Subcutaneous abdominal adipose tissue (tissue), 5 donors: ENCODE measurements around the gene SLC39A13.

Experiments
- H3K27ac ChIP-seq: one replicate; pipeline ENCODE4 v1.7.0; 2013; ENCODE audit warnings: low read depth, mild to moderate bottlenecking, inconsistent platforms, low read length, moderate library complexity
- H3K27me3 ChIP-seq, 5 donors: one replicate each; pipeline ENCODE4 v1.7.0; 2013; ENCODE audit warnings: low read length in 5 of 5, inconsistent platforms in 1 of 5; ENCODE audit not compliant: control insufficient read depth in 5 of 5, insufficient read depth in 4 of 5
- H3K36me3 ChIP-seq, 5 donors: one replicate each; pipeline ENCODE4 v1.7.0; 2013; ENCODE audit warnings: low read length in 5 of 5; ENCODE audit not compliant: control insufficient read depth in 5 of 5, insufficient read depth in 5 of 5
- H3K4me1 ChIP-seq, 5 donors: one replicate each; pipeline ENCODE4 v1.7.0; 2013; ENCODE audit warnings: low read length in 5 of 5, mild to moderate bottlenecking in 3 of 5, moderate library complexity in 1 of 5; ENCODE audit not compliant: control insufficient read depth in 5 of 5, insufficient read depth in 5 of 5
- H3K4me3 ChIP-seq, 5 donors: one replicate each; pipeline ENCODE4 v1.7.0; 2013; ENCODE audit warnings: low read length in 5 of 5, low read depth in 1 of 5
- H3K9ac ChIP-seq, 5 donors: one replicate each; pipeline ENCODE4 v1.7.0; 2013; ENCODE audit warnings: low read length in 5 of 5, mild to moderate bottlenecking in 4 of 5, moderate library complexity in 3 of 5
- H3K9me3 ChIP-seq, 5 donors: one replicate each; pipeline ENCODE4 v1.7.0; 2013; ENCODE audit warnings: low read length in 5 of 5; ENCODE audit not compliant: control insufficient read depth in 5 of 5
- donor health status: healthy.
- donor health status: healthy.
- donor health status: healthy.
- donor health status: healthy.
- donor health status: healthy.

SLC39A13 gene

DNA sequence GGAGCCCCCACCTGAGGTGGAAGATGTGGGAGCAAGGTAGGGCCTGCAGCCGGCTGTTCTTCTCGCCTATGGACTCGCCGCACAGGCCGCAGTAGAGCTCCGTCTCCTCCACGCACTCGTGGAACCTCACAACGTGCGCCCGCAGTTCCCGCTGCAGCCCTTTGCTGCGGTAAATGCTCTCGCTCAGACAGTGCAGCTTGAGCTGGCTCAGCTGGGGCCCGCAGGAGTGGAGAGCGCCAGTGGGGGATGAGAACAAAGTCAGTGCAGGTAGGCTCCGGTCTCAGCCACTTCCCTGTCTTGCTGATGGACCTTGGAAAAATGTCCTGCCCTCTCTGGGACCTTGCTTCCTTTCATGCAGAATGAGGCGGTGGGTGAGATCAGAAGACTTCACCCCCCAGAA lies 30.3 kb downstream of the SLC39A13 start:
- Histone ChIP-seq H3K27me3 (no peaks in the 10 kb centered on the region), H3K36me3 (no peaks in the 10 kb centered on the region), H3K27ac (no peak overlapping the region), H3K4me1 (peaks cover 0 to 35% (median 17%) of the 10 kb centered on the region in 5 donors), H3K9me3 (no peaks in the 10 kb centered on the region), H3K9ac (no peak overlapping the region), H3K4me3 (no peak overlapping the region)

DNA sequence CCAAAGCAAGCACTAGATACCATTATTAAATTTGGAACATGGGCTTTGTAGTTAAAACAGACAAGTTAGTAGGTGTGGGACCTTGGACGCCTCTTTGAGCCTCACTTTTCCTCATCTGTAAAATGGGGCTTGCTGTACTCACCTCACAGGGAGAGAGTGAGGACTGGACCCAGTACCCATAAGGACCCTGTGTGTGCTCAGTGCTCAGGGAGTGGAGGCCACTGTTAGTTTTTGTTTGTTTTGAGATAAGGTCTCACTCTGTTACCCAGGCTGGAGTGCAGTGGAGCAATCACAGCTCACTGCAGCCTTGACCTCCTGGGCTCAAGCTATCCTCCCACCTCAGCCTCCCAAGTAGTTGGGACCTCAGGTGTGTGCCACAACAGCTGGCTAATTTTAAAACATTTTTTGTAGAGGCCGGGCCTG lies 31.7 kb downstream of the SLC39A13 start:
- no peaks in the 10 kb centered on the region for H3K9me3 ChIP-seq
- H3K4me3 ChIP-seq: no peak overlapping the region
- H3K27me3 ChIP-seq: no peaks in the 10 kb centered on the region
- H3K4me1 ChIP-seq: peaks cover 0 to 27% (median 12%) of the 10 kb centered on the region in 5 donors
- H3K9ac ChIP-seq: no peak overlapping the region
- H3K36me3 ChIP-seq: no peaks in the 10 kb centered on the region
- H3K27ac ChIP-seq: no peak overlapping the region

DNA sequence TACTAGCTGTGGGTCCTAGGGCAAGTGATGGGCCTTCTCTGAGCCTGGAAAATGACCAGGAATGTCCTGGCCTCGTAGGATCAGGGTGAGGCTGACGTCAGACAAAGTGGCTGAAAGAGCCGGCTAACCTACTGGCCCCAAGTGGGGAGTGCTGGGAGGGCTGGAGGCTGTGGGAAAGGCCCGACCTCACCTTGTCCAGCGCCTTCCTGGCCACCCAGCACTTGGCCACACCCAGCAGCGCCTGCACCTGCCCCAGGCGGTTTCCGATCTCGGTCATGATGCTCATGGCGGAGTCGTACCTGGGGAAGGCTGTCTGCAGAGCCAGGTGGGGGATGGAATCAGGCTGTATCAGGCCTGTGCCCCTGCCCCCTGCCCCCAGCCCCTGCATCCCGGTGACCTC lies 33.0 kb downstream of the SLC39A13 start:
- H3K27me3 ChIP-seq: no peaks in the 10 kb centered on the region
- peaks cover 0 to 27% (median 12%) of the 10 kb centered on the region in 5 donors for H3K4me1 ChIP-seq
- H3K27ac ChIP-seq: no peak overlapping the region
- H3K9ac ChIP-seq: no peak overlapping the region
- no peak overlapping the region for H3K4me3 ChIP-seq
- H3K9me3 ChIP-seq: no peaks in the 10 kb centered on the region
- H3K36me3 ChIP-seq: no peaks in the 10 kb centered on the region

DNA sequence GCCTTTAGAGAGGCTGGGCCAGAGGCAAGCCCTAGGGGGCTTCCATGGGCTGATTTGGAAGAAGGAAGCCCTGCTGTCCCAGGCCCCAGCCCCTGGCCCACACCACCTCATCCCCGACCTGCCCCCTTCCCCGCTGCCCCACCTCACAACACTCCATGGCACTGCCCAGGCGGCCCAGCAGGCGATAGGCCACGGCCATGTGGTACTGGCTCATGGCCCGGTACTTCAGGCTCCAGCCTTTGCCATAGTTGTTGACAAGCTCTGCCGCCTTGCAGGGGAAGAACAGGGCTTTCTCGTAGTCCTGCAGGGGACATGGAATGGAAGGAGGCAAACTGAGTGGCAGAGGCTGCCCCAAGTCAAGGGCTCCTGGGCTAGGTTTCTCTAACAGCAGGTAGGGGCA lies 34.1 kb downstream of the SLC39A13 start:
- Histone ChIP-seq H3K9ac (peak overlapping the region in 1 of 5 donors; percentile 20), H3K9me3 (no peaks in the 10 kb centered on the region), H3K4me3 (no peak overlapping the region), H3K27me3 (no peaks in the 10 kb centered on the region), H3K4me1 (peaks cover 0 to 24% (median 10%) of the 10 kb centered on the region in 5 donors), H3K27ac (no peak overlapping the region), H3K36me3 (peaks cover 0 to 3% (median 1%) of the 10 kb centered on the region in 5 donors)

DNA sequence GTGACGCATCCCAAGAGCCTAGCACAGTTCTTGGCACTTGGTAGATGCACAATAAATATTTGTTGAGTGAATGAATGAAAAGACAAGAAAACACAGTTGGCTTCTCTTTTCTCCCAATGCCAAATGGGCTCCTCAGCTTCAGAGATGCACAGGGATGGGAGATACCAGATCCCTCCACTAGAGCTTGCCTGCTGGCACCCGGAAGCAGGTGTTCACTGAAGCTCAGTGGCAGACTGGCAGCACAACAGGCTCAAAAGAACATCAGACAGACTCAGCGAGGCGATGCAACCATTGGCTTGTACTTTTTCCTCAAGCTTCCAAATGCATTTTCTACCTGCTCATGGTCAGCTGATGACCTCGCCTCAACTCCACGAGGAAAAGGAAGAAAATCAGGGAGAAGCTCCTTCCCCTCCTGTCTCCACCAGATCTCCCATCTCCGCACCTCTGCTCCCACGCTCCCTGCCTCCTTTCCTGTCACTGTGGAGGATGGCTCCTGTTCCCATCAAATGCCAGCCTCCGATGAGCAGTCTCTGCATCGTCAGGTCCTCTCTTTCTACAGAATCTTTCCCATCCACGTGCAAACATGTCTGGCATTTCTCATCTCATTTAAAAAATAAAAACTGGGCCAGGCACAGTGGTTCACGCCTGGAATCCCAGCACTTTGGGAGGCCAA lies 34.8 kb downstream of the SLC39A13 start:
- Histone ChIP-seq H3K9me3 (no peaks in the 10 kb centered on the region), H3K4me1 (peaks cover 0 to 17% (median 4%) of the 10 kb centered on the region in 5 donors), H3K27me3 (no peaks in the 10 kb centered on the region), H3K36me3 (peaks cover 0 to 7% (median 2%) of the 10 kb centered on the region in 5 donors), H3K4me3 (no peak overlapping the region), H3K27ac (no peak overlapping the region), H3K9ac (peak overlapping the region in 1 of 5 donors; percentile 20)

DNA sequence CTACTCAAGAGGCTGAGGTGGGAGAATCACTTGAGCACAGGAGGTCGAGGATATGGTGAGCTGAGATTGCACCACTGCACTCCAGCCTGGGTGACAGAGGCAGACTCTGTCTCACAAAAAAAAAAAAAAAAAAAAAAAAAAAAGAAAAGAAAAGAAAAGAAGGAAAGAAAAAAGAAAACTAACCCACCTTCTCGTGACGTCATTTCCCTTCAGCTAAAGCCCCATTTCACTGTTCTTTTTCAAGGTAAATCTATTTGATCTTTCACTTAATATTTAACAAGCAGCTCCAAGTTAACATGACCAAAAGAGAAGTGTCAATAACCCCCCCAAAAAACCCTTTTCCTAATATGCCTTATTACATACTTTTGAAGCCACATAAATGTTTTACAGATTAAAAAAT lies 35.4 kb downstream of the SLC39A13 start:
- Histone ChIP-seq H3K27ac (no peak overlapping the region), H3K4me3 (no peak overlapping the region), H3K9ac (no peak overlapping the region), H3K4me1 (peaks cover 0 to 16% (median 4%) of the 10 kb centered on the region in 5 donors), H3K9me3 (no peaks in the 10 kb centered on the region), H3K36me3 (peaks cover 0 to 7% (median 2%) of the 10 kb centered on the region in 5 donors), H3K27me3 (no peaks in the 10 kb centered on the region)

DNA sequence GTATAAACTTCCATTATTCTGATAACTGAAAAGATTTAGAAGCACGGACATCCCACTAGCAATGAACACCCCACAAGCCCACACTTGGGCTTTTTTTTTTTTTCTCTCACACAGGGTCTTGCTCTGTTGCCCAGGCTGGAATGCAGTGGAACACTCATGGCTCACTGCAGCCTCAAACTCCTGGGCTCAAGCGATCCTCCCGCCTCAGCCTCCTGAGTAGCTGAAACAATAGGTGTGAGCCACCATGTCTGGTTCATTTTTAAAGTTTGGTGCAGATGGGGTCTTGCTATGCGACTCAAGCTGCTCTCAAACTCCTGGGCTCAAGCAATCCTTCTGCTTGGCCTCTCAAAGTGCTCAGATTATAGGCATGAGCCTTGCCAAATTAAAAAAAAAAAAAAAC lies 37.5 kb downstream of the SLC39A13 start:
- Histone ChIP-seq H3K9me3 (no peaks in the 10 kb centered on the region), H3K4me3 (no peak overlapping the region), H3K4me1 (peaks cover 0 to 16% (median 4%) of the 10 kb centered on the region in 5 donors), H3K27ac (no peak overlapping the region), H3K9ac (no peak overlapping the region), H3K27me3 (no peaks in the 10 kb centered on the region), H3K36me3 (peaks cover 0 to 7% (median 2%) of the 10 kb centered on the region in 5 donors)

DNA sequence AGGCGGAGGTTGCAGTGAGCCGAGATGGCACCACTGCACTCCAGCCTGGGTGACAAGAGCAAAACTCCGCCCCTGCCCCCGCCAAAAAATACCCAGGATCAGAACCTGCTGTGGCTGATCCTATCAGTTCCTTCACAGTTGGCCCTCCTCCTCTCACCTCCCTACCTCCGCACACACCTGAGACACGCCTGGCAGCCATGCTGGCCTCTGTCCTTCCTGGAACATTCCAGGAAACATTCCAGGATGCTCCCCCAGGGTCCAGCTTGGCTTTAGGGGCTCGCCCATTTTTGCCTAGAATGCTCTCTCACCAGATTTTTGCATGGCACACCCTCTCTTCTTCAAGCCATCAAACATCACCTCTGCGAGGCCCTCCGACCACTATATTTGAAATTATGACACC lies 38.4 kb downstream of the SLC39A13 start:
- no peak overlapping the region for H3K9ac ChIP-seq
- H3K27ac ChIP-seq: no peak overlapping the region
- no peak overlapping the region for H3K4me3 ChIP-seq
- H3K27me3 ChIP-seq: no peaks in the 10 kb centered on the region
- no peaks in the 10 kb centered on the region for H3K9me3 ChIP-seq
- H3K4me1 ChIP-seq: peaks cover 0 to 16% (median 4%) of the 10 kb centered on the region in 5 donors
- H3K36me3 ChIP-seq: peaks cover 0 to 7% (median 2%) of the 10 kb centered on the region in 5 donors

DNA sequence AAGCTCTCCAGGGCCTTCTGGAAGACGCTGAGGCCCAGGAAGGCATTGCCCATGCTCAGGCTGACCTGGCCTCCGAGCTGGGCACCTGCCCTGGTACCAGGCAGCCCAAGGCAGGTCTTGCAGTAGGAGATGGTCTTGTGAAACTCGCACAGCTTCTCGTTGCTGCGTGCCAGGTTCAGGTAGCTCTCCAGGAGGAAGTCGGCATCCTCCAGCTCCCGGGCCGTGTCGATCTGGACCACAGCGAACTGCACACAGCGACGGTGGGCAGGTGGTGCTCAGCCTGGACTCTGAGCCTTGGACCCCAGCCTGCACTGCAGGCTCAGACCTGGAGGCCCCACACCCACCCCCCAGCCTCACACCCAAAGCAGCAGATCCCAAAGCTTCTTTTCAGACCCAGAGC lies 39.5 kb downstream of the SLC39A13 start:
- peaks cover 0 to 7% (median 2%) of the 10 kb centered on the region in 5 donors for H3K36me3 ChIP-seq
- H3K27ac ChIP-seq: no peak overlapping the region
- no peak overlapping the region for H3K9ac ChIP-seq
- H3K9me3 ChIP-seq: no peaks in the 10 kb centered on the region
- H3K4me1 ChIP-seq: peaks cover 0 to 7% (median 0%) of the 10 kb centered on the region in 5 donors
- no peak overlapping the region for H3K4me3 ChIP-seq
- no peaks in the 10 kb centered on the region for H3K27me3 ChIP-seq

DNA sequence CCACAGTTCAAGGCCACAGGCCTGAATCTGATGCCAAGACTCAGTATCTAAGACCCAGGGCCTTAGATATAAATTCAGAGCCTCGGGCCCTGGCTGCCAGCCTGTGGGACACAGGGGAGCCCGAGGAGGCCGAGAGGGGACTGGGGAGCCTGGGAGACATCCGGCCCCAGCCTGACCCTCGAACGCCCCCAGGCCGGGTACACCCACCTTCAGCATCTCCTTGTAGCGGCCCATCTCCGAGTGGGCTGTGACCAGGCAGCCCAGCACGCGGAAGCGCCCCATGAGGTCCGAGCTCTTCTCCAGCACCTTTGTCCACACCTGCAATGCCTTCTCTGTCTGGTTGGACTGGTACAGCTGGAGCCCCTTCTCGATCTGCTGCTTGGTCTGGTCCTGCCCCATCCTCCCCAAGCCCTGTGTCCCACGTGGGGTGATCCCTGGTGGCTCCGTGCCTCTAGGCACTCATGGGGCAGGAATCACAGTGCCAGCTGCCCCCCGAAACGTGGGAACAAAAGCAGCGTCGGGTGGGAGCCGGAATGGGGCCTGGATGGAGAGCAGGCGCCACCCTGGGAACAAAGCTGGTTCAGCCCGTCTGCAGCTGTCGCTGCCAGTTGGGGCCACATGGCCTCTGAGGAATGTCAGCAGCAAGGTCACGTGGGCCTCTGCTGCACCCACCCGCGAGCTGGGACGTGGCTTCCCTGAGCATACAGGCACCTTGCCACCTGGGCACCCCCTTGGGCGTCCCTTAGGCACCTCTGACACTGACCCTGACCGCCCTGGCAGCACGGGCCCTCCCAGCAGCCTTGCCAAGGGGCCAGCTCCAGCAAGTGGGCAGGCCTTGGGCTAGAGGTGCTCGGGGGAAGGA lies 40.4 kb downstream of the SLC39A13 start, which contains the start of gene RAPSN:
RAPSN (minus strand) TSS at position 571 of the 862 bp plus-strand sequence; CDS start at position 399, 172 bp downstream.
- H3K36me3 ChIP-seq: peaks cover 0 to 7% (median 2%) of the 10 kb centered on the region in 5 donors
- no peak within 1 kb of the TSS for H3K27ac ChIP-seq
- no peaks in the 10 kb centered on the region for H3K9me3 ChIP-seq
- no peaks in the 10 kb centered on the region for H3K4me1 ChIP-seq
- no peaks in the 10 kb centered on the region for H3K27me3 ChIP-seq
- no peak within 1 kb of the TSS for H3K4me3 ChIP-seq
- no peak within 1 kb of the TSS for H3K9ac ChIP-seq
